ENCODE measurements around the gene TRAIP.

DNA sequence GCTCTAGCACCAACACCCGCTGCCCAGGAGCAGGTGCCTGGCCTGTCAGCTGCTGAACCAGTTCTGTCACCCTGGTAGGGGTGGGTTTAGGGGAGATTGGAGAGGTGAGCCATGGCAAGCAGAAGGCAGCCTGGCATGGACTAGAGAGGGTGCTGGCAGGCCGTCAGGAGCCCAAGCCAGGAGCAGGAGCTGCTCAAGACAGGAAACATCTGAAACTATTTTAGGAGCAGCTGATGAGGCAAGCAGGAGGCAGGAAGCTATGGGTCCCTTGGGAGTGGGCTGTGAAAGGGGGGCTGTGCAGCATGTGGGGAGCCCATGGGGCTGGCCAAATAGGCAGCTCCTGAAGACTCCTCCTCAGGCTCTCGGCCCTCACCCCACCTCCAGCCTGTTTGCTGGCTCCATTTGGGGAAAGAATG lies 51.0 kb downstream of the TRAIP start:
- TF ChIP-seq EZH2 (IDR thresholded peaks at IDR 0.05; ENCODE audit: insufficient read depth, poor library complexity, severe bottlenecking) = no peak
- no peak for TF ChIP-seq EZH2phosphoT487 (IDR thresholded peaks at IDR 0.05; ENCODE audit: insufficient read depth, low read depth)
